CD4-positive, alpha-beta T cell treated with Interleukin-1 beta for 1 hour (primary cell): Measurements from ENCODE around the gene PGM5.
"Not testable (repeated sequence)": the region's sequence is repeated elsewhere in the genome, so short reads cannot be mapped to it uniquely, and the experiment has no call there.

Source experiments
- DNase-seq, 2 donors: peaks; one replicate each; pipeline ENCODE4 v3.0.0-alpha.2; 2020 to 2022

Gene PGM5

DNA sequence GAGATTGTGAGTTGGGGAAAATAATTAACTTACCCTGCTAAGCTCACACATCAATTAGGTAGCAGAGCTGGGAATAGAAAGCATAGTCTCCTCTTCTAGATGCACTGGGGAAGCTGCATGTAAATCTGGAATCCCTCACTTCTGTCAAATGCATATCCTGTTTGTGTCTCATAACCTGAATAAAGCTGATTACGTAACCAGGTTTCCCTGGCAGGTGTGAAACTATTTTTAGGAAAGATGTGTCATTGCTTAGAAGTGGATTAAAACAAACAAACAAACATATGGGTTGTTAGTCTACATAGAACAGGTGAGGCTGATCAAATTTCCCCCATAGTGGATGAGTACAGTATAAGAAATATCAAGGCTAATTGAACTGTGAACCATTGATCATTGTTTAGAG lies 27.5 kb downstream of the PGM5 start:
- DNase-seq: not testable (repeated sequence)

DNA sequence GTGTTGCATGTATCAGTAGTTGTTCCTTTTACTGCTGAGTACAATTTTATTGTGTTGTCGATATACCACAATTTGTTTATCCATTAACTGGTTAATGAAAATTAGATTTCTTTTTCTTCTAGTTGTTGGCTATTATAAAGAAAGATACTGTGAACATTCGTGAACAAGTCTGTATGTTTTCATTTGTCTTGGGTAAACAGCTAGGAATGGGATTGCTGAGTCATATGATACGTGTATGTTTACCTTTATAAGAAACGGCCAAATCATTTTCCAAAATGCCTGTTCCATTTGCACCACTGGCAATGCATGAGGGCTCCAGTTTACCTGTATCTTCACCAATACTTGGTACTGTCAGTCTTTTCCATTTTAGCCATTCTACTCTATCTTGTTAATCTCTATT lies 33.1 kb downstream of the PGM5 start:
- DNase-seq: not testable (repeated sequence)

DNA sequence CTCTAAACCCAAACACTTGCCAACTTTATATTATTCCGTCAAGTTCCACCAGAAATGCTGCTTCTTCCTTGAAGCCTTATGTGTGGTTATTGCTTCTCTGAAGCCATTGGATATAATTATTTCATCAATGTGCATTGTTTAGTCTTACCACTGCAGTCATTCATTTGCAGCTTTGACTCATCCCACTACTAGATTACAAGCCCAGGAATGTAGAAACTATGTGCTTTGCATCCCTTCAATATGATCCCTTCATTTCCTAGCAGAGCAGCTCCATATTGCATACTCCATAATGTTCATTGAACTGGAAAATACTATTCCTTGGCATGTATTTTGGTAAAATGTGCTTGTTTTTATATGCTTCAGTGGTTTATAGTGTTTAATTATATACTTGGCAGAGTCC lies 34.3 kb downstream of the PGM5 start:
- not testable (repeated sequence) for DNase-seq

DNA sequence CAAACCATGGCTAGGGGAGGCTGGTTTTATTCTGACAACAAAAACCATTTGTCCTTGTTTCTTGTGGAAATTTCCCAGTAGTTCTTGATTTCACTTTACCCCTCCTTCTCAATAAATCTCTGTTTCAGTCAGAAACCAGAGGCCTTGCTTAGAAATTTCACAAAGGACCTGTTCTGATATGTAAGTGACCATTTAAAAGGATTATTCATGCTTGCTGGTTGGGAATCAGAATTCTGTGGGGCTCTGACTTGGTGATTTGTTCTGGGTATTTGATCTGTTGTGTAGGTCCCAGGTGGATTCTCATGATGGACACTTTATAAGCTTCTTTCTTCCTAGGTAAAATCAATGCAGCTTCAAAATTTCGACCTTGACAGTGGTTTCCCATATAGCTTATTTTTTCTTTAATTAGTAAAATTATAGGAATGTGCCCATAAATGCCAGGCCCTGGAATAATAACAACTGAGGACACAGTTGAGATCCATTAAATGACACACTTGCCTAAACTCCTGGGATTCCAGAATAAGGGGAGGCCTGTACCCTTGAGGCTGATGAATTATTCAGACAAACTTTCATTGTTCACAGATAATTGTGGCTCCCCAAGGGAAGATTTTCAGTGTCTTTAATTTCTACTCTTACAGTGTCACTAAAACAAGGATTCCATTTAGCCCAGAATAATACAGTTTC lies 40.1 kb downstream of the PGM5 start:
- DNase-seq: not testable (repeated sequence)

DNA sequence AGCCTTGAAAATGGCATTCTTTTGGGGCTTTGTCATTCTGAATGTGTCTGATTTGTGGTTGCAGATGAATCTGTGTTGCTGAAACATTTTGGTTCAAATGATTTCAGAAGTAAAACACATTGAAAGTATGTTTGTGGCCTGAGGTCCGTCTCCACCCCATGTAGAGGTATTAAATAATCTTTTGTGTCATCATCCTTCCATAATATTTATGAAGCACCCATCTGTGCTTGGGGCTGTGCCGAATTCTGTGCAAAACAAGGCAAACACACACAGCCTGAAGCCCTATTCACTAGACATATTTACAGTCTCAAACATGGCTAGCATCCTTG lies 40.6 kb downstream of the PGM5 start:
- not testable (repeated sequence) for DNase-seq

DNA sequence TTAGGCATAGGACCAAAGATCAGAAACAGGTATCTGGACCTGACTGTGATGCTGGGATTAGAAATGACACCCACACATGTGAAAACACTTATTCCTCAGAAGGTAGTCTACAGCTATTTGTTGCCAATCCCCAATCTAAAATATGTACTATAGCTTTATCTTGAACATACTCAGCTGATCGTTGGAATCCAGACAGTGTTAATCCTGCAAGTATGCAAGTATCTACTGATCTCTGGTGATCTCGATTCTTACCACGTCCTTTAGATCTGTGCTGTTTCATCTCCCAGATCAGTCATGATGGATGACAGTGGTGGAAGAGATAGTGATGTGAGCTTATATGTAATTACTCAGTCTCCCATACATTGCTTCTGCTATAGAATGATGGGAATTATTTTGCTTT lies 41.4 kb downstream of the PGM5 start:
- DNase-seq: not testable (repeated sequence)

DNA sequence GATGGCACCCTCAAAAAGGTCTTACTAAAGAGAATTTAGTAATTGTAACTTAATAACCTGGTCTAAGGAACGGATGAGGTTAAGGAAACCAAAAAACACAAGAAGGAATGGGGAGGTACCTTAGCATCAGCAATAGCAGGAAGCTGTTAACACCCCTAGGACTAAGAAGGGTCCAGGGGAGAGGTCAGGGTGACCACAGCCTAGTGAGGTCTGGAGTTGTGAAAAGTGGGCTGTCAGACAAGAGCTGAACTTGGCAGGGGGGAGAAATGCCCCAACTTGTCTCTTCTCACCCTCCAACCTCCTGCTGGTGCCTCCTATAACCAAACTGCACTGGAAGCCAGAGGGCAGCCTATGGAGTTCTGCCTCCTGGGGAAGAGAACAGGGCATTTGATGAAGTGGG lies 41.9 kb downstream of the PGM5 start:
- not testable (repeated sequence) for DNase-seq

DNA sequence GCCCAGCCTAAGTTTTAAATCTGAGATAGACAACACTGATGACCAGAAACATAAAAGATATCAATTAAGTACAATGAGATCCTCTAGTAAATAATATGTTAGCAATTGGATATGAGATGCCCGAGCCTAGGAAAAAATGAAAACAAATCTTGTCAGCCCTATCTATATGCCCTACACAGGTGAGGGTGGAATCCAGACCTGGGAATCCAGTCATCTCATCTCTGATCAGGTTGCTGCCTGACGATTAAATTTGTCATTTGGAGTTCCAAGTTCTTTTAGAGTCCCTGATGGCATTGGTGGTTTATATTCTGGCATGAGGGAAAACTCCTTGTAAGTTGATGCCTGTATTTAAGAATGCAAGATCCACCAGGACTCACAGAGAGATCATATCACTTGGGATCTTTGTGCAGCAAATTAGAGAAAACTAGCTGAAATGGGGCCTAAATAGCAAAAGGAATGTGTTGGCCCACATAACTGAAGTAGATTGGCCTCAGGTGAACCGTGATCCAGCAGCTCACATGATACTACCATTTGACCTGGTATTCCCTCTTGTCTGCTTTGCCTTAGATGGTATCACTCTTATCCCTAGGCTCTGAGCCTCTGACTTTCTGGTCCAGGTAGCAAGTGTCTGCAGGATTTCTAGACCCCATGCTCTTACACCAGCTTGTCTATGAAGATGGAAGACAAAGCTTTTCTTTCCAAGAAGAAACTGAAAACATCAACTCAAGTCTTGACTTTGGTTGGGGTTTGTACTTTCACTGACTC lies 48.2 kb downstream of the PGM5 start:
- not testable (repeated sequence) for DNase-seq

DNA sequence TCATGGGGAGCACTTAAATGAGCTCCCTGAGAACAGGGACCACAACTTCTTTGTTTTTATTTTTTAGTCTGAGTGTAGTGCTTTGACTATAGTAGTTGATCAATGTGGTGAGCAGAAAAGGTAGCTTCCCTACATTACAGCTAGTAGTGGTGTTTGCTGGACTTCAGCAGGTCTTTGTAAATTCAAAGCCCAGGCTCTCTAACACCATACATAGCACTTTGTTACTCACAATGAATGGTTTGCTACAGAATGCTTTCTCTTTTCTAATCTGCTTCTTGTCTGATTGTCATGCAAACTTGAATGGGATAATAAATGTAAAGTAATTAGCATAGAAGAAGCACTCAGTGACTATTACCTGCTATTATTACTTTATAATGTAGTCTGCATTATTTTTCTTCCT lies 55.5 kb downstream of the PGM5 start:
- DNase-seq: not testable (repeated sequence)

DNA sequence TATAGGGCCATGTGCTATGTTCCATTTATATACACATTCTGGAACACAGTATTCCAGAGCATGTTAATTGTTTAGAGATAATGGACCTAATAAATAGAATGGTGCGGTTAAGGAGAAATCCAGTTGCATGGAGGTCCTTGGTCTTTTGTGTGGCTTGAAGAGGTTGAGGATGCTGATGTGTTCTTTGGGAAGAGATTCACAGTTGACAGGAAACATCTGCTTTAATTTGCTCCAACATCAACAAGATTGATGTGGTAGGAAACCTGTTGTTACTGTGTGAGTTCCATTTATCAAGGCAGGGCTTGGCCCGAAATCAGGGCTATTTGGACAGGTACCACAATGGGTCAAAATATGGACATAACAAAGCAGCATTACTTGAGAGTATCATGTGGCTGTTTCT lies 56.3 kb downstream of the PGM5 start:
- DNase-seq: not testable (repeated sequence)

DNA sequence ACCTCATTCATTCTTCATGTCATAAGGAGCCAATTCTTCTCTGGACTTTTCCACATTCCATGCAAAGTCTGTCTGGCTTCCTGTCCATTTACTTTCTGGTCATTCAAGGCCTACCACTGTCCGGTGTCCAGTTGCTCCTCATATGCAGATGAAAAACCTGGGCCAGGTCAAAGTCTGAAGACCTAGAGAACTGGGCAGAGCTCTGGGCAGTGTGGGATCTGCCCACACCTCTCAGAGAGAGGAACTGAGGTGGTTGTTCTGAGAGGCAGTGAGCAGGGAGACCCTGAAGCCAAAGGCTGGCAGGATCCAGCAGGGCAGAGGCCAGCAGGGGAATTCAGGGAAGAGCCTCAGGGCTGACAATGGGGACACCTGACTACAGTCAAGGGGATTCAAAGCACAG lies 58.7 kb downstream of the PGM5 start:
- DNase-seq: not testable (repeated sequence)

DNA sequence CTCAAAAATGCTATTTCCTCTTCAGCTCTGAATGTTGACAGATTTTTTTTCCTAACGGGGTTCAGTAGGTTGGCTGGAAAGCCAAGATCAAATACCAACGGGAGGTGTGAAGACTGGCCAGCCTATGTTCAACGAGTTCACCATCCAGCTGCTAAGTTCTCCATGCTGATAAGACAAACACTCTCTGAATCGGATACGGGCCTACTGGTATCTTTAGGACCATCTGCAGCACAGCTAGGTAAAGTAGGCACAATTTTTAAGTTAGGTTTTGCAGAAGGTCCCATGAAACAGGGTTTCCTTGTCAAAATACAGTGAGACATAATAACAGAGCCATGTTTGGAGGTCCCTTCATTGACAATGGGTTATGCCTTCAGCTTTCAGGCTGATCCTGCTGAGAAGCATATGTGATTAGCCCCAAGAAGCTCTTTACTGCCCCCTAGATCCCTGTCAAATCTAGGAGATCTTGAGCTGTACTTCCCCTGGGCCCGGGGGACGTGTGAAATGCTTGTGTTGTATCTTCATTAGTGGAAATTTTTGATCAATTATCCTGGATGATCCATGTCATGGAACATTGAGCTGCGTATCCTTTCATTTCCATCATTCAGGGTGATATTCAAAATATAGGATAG lies 60.6 kb downstream of the PGM5 start:
- no peak for DNase-seq

DNA sequence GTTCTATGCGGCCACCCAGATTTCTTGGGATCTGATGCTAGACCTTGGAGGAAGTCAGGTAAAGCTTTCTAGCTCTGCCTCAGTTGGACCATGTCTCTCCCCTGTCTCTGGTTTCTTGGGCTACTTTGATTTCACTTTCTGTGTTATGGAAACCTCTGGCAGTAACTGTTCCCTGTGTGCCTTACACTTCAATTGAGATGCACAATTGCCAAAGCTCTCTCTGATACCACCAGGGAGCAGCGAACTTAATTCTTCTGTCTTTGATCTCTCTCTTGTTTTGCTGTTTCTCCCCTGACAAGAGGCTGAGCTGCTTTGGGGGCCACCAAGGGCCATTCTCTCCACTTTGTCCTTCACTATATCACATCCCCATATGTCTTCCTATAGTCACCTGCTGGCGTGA lies 61.4 kb downstream of the PGM5 start:
- DNase-seq: no peak

DNA sequence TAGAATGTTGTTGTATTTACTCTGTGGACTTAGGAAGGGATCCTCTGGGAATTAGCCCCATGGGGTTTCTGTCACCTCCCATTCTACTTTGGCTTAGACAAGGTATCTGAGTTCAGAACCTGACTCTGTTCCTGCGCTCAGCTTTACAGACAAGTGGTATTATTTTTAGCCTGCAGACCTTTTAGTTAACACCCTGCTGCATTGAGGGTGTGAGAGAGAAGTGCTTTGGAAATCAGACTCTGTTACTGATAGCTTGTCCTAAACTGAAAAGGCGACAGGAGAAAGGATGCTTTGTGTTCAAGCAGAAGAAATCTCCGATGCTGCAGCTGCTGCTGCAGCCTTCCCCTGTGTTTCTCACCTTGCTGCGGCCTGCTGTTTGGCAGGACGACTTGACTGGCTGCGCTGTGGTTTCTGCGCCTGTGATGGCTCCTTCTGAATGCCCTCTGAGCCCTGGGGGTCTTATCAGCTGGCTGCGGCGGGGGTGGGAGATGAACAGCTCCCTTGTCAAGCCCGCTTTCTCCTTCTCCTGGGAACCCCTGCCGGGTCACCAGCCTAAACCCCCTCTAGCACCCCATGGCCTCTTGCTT lies 61.9 kb downstream of the PGM5 start:
- no peak for DNase-seq

DNA sequence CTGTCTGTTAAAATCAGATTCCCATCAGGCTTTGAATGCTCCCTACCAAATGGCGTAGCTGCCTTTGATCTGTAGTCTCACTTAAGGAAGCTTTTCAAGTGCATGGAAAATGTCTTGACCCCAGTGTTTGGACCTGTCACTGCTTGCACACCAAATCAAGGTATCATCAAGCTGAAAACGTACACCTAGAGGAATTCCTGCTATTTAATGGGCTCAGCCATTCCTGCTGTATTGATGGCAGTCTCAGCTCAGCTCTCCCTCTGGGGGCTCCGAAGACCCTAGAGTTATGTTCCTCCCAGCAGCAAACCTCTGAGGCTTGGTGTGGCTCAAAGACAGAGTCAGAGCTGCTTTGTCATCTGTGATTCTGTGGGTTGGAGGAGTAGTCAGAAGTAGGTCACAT lies 63.5 kb downstream of the PGM5 start:
- DNase-seq: no peak

DNA sequence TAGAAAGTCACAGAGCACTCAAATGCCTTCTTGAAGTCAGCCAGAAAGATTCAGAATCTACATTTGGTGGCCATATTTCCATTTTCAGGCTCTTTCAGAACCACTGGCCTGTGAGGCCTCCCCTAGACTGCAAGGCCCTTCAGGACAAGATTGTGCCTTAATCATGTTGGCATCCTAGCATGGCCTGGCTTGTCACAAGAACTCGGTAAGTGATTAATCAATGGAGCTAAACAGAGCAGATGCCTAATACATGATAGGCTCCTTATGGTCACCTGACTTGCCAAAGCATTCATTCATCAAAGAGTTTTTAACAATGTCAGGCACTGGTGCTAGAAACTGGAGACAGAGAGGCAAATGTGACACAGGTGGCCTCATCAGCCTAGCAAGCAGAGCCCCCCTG lies 70.3 kb downstream of the PGM5 start:
- no peak for DNase-seq

DNA sequence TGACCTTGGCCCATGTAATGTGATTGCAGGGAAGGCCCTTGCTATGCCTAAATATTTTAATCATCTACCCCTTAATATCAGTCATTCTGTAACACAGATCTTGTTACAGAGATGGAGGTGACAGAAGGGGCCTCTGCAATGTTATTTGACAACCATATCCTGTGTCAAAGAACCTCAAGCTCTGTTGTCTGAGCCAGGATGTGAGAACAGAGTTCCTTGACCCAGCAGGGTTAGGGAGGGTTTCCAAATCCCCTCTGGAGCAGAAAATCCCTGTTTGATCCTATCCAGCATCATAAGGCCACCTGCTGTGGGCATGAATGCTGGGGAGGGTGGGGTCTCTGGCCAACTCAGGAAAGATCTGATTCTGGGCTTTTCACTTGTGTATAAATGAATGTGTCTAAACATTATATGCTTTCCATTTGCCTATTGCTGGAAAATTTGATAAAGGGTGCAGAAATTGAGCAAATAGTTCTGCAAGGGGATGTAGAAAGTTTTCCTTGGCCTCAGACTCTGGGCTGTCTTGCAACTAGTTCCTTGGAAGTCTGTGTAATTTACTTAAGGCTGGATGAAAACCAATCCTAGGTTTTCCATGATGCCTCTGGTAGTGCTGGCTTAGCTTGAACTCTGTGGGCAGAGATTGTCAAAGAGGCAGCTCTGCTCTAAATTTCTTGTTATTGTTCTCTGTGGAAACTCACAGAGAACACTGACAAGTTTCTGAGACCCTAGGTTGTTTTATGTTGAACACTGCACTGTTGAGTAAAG lies 71.0 kb downstream of the PGM5 start:
- DNase-seq: no peak

DNA sequence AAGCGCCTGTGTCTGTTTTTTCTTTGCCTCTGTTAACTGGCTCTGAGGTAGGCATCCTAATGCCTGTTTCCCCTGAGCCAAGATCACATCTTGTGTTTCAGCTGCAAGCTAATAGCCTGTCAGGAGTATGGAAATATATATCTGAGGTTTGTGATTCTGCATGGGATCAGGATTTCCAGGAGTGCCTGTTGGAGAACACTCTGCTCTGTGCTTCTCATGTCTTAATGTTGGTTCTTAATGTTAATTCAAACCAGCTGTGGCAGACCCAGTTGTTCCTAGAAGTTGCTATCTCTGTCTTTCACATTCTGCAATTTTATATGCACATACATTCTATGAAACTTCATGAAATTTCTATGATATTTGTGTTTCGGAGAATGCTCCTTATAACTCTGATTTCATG lies 72.1 kb downstream of the PGM5 start:
- no peak for DNase-seq

DNA sequence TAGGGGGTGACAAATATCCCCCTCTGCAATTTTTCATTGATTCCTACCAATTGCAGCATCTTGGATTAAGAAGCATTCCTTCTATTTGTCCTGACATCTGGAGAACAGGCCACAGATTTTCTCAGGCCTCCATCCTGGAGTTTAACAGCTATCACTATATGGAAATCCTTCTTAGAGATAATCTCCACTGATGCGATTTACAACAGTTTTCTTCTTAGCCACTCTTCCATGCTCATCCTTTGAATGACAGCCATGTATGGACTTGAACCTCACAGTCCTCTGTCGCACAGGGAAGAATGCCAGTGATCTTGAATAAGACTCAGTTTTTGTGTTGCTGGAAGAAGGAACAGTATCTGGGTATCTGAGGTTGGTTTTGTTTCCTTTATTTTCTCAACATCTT lies 73.2 kb downstream of the PGM5 start:
- no peak for DNase-seq

DNA sequence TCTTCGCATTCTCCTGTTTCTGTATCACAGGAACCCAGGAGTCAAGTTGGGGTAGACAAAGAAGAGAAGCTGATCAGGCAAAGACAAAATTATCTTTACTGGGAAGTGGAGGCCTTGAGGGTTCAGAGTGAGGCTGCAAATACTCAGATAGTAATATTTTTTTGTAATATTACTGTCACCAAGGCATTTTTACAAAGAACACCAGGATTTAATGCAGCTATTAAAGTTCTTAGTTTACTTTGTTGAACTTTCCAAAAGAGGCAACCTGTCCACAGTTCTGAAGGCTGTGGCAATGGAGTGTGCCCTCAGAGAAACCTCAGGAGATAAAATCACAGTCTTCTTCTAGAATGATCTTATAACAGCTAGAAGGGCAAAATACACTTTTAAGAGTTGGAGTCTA lies 74.9 kb downstream of the PGM5 start:
- no peak for DNase-seq

DNA sequence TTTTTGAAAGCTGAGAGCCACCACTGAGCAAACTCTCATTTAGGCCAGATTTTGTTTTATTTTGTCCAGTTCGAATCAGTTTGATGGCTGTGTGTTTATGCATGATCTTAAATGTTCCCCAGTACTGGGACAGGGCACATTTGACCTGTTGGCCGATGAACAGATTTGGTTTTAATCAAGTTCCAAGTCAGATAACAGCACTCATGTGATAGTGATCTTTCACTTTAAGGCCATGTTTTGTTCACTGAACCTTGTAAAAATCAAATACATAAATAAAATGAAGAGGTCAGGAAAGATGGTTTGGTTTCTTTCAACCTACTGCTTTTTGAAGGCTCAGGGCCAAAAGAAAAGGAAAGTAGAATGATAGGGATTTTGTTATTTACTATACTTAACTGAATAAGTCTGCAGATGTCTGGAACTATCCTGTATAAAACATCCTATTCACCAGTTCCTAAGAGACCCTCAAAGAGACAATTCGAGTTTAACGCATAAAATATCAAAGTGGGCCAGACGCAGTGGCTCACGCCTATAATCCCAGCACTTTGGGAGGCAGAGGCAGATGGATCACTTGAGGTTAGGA lies 77.2 kb downstream of the PGM5 start:
- DNase-seq: no peak

DNA sequence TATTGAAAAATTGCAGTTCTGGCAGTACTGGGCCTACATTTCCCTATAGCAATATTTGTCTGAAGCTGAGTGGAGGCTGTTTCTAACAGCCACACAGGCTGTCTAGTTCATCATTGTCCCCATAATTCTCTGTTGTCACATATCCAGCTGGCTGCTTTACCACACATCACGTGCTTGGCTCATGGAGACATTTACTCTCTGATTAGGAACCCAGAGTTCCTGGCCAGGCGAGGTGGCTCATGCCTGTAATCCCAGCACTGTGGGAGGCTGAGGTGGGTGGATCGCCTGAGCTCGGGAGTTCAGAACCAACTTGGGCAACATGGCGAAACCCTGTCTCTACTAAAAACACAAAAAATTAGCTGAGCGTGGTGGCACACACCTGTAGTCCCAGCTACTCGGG lies 81.4 kb downstream of the PGM5 start:
- no peak for DNase-seq

DNA sequence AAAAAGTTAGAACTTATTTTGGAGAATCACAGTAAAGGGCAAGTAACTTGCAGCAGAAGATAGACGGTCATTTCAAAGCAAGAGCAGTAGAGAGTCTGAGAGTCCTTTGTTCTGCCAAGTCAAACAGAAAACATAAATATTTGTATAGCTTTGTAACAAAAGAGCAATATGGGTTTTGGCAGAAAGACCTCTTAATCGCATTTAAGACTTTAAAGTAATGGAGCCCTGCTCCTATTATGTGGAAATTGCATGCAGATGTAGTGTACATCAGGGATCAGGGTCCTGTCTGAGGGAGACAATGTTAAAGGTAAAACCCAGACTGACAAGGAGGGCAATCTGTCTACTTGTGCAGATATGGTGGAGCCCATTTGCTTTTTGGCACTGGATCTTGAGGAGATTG lies 87.2 kb downstream of the PGM5 start:
- no peak for DNase-seq
